UCSD-AML1 (cell line): Measurements from ENCODE around the gene GAS2L3.
"Not testable (repeated sequence)": the region's sequence is repeated elsewhere in the genome, so short reads cannot be mapped to it uniquely, and the experiment has no call there.

Experiments
- DNase-seq: peaks from one replicate; lab custom pipeline; 2025; ENCODE audit not compliant: unreplicated experiment; lab: John Stamatoyannopoulos, UW

Gene GAS2L3

GRCh38 chr12:100574187-100575074 is 947 bp downstream of the GAS2L3 start:
- no peak for DNase-seq

GRCh38 chr12:100576331-100577036 is 3.0 kb downstream of the GAS2L3 start:
- DNase-seq, result no peak

GRCh38 chr12:100578923-100579322 is 5.4 kb downstream of the GAS2L3 start:
- no peak for DNase-seq

GRCh38 chr12:100579844-100580243 is 6.4 kb downstream of the GAS2L3 start:
- no peak for DNase-seq

- no peak for DNase-seq
Measured at GRCh38 chr12:100584256-100584655, 10.8 kb downstream of the GAS2L3 start.

- DNase-seq, result no peak
Measured at GRCh38 chr12:100591979-100592378, 18.5 kb downstream of the GAS2L3 start.

GRCh38 chr12:100593490-100593889 is 20.0 kb downstream of the GAS2L3 start:
- DNase-seq, result no peak

- DNase-seq, result no peak
Measured at GRCh38 chr12:100601626-100602025, 28.1 kb downstream of the GAS2L3 start.

GRCh38 chr12:100602997-100603396 is 29.5 kb downstream of the GAS2L3 start:
- not testable (repeated sequence) for DNase-seq

GRCh38 chr12:100608776-100609175 is 35.3 kb downstream of the GAS2L3 start:
- DNase-seq, result peak; percentile 13

- DNase-seq, result no peak
Measured at GRCh38 chr12:100610666-100611430, 37.4 kb downstream of the GAS2L3 start.

GRCh38 chr12:100612606-100613005 is 39.1 kb downstream of the GAS2L3 start:
- DNase-seq, result no peak

GRCh38 chr12:100624571-100624970 is 51.1 kb downstream of the GAS2L3 start:
- no peak for DNase-seq

- no peak for DNase-seq
Measured at GRCh38 chr12:100632445-100632892, 59.0 kb downstream of the GAS2L3 start.

- DNase-seq, result not testable (repeated sequence)
Measured at GRCh38 chr12:100633082-100633785, 59.8 kb downstream of the GAS2L3 start.

GRCh38 chr12:100643246-100643645 is 69.8 kb downstream of the GAS2L3 start:
- no peak for DNase-seq

GRCh38 chr12:100646896-100647295 is 73.4 kb downstream of the GAS2L3 start:
- no peak for DNase-seq

- no peak for DNase-seq
Measured at GRCh38 chr12:100651108-100651507, 77.6 kb downstream of the GAS2L3 start.

GRCh38 chr12:100651694-100652093 is 78.2 kb downstream of the GAS2L3 start:
- no peak for DNase-seq

- DNase-seq, result no peak
Measured at GRCh38 chr12:100652488-100652887, 79.0 kb downstream of the GAS2L3 start.

GRCh38 chr12:100656141-100656540 is 82.7 kb downstream of the GAS2L3 start:
- DNase-seq, result no peak
